HEK293 (cell line): ENCODE measurements around the gene KCNQ1.

Experiments
- CTCF ChIA-PET: fragments of 350-600 bp; formaldehyde crosslinking; extraction: SDS; loops from one replicate; lab custom pipeline; 2021; ENCODE audit warnings: antibody characterized with exemption; lab: Yijun Ruan, JAX
- POLR2A ChIA-PET: fragments of 300-600 bp; formaldehyde crosslinking; extraction: SDS; loops from one replicate; lab custom pipeline; 2020; ENCODE audit warnings: antibody characterized with exemption, inconsistent platforms; lab: Yijun Ruan, JAX
- H3K27ac ChIP-seq: fragments of 200-500 bp; sonication (Bioruptor generic); 2 replicates; pipeline ENCODE4 v1.5.1; 2014; ENCODE audit warnings: low read depth, low read length, control low read depth, inconsistent platforms; ENCODE audit errors: extremely low read depth
- H3K36me3 ChIP-seq, 2 experiments: fragments of 200-500 bp in 1 of 2; sonication (Bioruptor generic) in 1 of 2; 1 replicate in 1 of 2; 2 replicates in 1 of 2; pipeline ENCODE4 v1.5.1; 2014 to 2017; ENCODE audit warnings: inconsistent platforms in 2 of 2, low read length in 2 of 2; ENCODE audit not compliant: control insufficient read depth in 2 of 2, insufficient read depth in 1 of 2
- H3K4me1 ChIP-seq: fragments of 200-500 bp; sonication (Bioruptor generic); 2 replicates; pipeline ENCODE4 v1.5.1; 2014; ENCODE audit warnings: mild to moderate bottlenecking, low read length, inconsistent platforms; ENCODE audit not compliant: control insufficient read depth, insufficient read depth
- H3K4me3 ChIP-seq: 2 replicates; pipeline ENCODE4 v1.5.1; 2011; ENCODE audit warnings: low read depth, mild to moderate bottlenecking, control low read depth, low read length, moderate library complexity
- H3K9me3 ChIP-seq: fragments of 200-500 bp; sonication (Bioruptor generic); 2 replicates; pipeline ENCODE4 v1.5.1; 2014; ENCODE audit warnings: low read depth, low read length, inconsistent platforms; ENCODE audit not compliant: control insufficient read depth, insufficient read depth
- GLIS1 ChIP-seq: fragments of 450-650 bp; formaldehyde crosslinking; IDR thresholded peaks from 2 replicates; pipeline ENCODE4 v1.5.1; 2016; ENCODE audit warnings: missing biosample characterization, missing genetic modification characterization
- HIC1 ChIP-seq: fragments of 450-650 bp; formaldehyde crosslinking; IDR thresholded peaks from 2 replicates; pipeline ENCODE4 v1.5.1; 2016; ENCODE audit warnings: missing biosample characterization, missing genetic modification characterization
- HOXC10 ChIP-seq: sonication (generic); formaldehyde crosslinking; IDR thresholded peaks from 2 replicates; pipeline ENCODE4 v1.8.1; 2023; ENCODE audit warnings: mild to moderate bottlenecking, missing genetic modification reagents
- KLF1 ChIP-seq: fragments of 450-650 bp; formaldehyde crosslinking; IDR thresholded peaks from 2 replicates; pipeline ENCODE4 v1.5.1; 2016; ENCODE audit warnings: missing biosample characterization, missing genetic modification characterization
- PRDM2 ChIP-seq: fragments of 450-650 bp; formaldehyde crosslinking; IDR thresholded peaks from 2 replicates; pipeline ENCODE4 v1.5.1; 2016; ENCODE audit warnings: missing biosample characterization, missing genetic modification characterization, borderline replicate concordance
- SETDB1 ChIP-seq: IDR thresholded peaks from one replicate; pipeline ENCODE4 v1.6.1; 2017; ENCODE audit warnings: mild to moderate bottlenecking, low read length, moderate library complexity, mixed read lengths; ENCODE audit not compliant: insufficient read length
- WT1 ChIP-seq: fragments of 450-650 bp; formaldehyde crosslinking; IDR thresholded peaks from 2 replicates; pipeline ENCODE4 v1.5.1; 2016; ENCODE audit warnings: missing biosample characterization, missing genetic modification characterization
- ZBTB20 ChIP-seq: fragments of 450-650 bp; formaldehyde crosslinking; IDR thresholded peaks from 2 replicates; pipeline ENCODE4 v1.5.1; 2016; ENCODE audit warnings: missing biosample characterization, missing genetic modification characterization
- ZFP41 ChIP-seq: fragments of 450-650 bp; formaldehyde crosslinking; IDR thresholded peaks from 2 replicates; pipeline ENCODE4 v1.5.1; 2016; ENCODE audit warnings: missing biosample characterization, missing genetic modification characterization, borderline replicate concordance
- ZIC2 ChIP-seq: fragments of 450-650 bp; formaldehyde crosslinking; IDR thresholded peaks from 2 replicates; pipeline ENCODE4 v1.5.1; 2016; ENCODE audit warnings: missing biosample characterization, missing genetic modification characterization
- ZNF114 ChIP-seq: fragments of 450-650 bp; formaldehyde crosslinking; IDR thresholded peaks from 2 replicates; pipeline ENCODE4 v1.5.0; 2017; ENCODE audit warnings: missing biosample characterization, missing genetic modification characterization
- ZNF19 ChIP-seq: fragments of 450-650 bp; formaldehyde crosslinking; IDR thresholded peaks from 2 replicates; pipeline ENCODE4; 2016; ENCODE audit warnings: missing biosample characterization, missing genetic modification characterization, low read depth
- ZNF302 ChIP-seq: fragments of 450-650 bp; formaldehyde crosslinking; IDR thresholded peaks from 2 replicates; pipeline ENCODE4 v1.5.1; 2016; ENCODE audit warnings: missing biosample characterization, missing genetic modification characterization, low read depth
- ZNF341 ChIP-seq: fragments of 450-650 bp; formaldehyde crosslinking; IDR thresholded peaks from 2 replicates; pipeline ENCODE4; 2016; ENCODE audit warnings: low read depth, missing biosample characterization, missing genetic modification characterization
- ZNF704 ChIP-seq: fragments of 450-650 bp; formaldehyde crosslinking; IDR thresholded peaks from 2 replicates; pipeline ENCODE4 v1.5.1; 2016; ENCODE audit warnings: missing biosample characterization, missing genetic modification characterization
- TF ChIP-seq, protein P1 (sequence below): fragments of 450-650 bp; formaldehyde crosslinking; IDR thresholded peaks from 2 replicates; pipeline ENCODE4 v1.5.1; 2016; ENCODE audit warnings: missing biosample characterization, missing genetic modification characterization, borderline replicate concordance

The KCNQ1 gene

GRCh38 chr11:2721210-2721916 lies 276.6 kb downstream of the KCNQ1 start:
- no peak overlapping the region for H3K4me3 ChIP-seq
- POLR2A ChIA-PET: no interaction called here
- TF ChIP-seq ZNF19 (no peak), ZIC2 (tag by site-specific recombination) (peak; percentile 80), ZNF341 (tag by site-specific recombination) (peak; percentile 78)
- CTCF ChIA-PET: no interaction called here
- no peaks in the 10 kb centered on the region for H3K9me3 ChIP-seq
- H3K4me1 ChIP-seq: peaks cover 7% of the 10 kb centered on the region
- no peak overlapping the region for H3K27ac ChIP-seq
- no peaks in the 10 kb centered on the region for H3K36me3 ChIP-seq

DNA sequence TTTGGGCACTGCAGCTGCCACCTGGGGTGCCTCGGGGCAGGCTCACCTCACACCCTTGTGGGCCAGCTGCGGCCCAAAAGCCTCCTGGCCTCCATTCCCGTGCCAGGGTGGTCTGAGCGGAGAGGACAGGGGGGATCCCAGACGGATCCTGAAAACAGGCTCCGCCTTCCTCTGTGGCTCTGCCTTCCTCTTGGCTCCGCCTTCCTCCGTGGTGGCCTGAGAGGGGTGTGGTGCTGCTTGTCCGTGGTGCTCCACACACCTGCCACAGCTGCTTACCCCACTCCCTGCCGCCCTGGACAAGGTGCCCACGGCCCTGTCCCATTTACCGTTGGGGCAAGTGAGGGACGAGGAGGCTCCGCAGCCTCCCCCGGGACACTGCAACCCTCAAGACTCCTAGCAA lies 278.1 kb downstream of the KCNQ1 start:
- TF ChIP-seq PRDM2 (tag by site-specific recombination) (no peak), KLF1 (tag by site-specific recombination) (peak; percentile 30; the same call in 1 of the 2 replicates), ZNF704 (tag by site-specific recombination) (no peak), ZFP41 (tag by site-specific recombination) (no peak), GLIS1 (tag by site-specific recombination) (0 out of 2 replicates have a peak, but pooled peaks have one; percentile 22), ZNF114 (tag by site-specific recombination) (no peak)
- TF ChIP-seq, protein P1, sequence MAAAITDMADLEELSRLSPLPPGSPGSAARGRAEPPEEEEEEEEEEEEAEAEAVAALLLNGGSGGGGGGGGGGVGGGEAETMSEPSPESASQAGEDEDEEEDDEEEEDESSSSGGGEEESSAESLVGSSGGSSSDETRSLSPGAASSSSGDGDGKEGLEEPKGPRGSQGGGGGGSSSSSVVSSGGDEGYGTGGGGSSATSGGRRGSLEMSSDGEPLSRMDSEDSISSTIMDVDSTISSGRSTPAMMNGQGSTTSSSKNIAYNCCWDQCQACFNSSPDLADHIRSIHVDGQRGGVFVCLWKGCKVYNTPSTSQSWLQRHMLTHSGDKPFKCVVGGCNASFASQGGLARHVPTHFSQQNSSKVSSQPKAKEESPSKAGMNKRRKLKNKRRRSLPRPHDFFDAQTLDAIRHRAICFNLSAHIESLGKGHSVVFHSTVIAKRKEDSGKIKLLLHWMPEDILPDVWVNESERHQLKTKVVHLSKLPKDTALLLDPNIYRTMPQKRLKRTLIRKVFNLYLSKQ (tag by site-specific recombination): no peak
- no peak overlapping the region for H3K27ac ChIP-seq
- ChIA-PET POLR2A (interaction anchor here (1.8 kb wide), 1 partner anchor 23 kb away, joined by 6 read pairs; the partner anchor contains the start of gene KCNQ1OT1), CTCF (interaction anchor here (0.6 kb wide), 1 partner anchor 179 kb away, joined by 4 read pairs; no protein-coding TSS in a partner anchor)
- no peaks in the 10 kb centered on the region for H3K9me3 ChIP-seq
- H3K4me1 ChIP-seq: peaks cover 7% of the 10 kb centered on the region
- no peak overlapping the region for H3K4me3 ChIP-seq
- H3K36me3 ChIP-seq: no peaks in the 10 kb centered on the region

GRCh38 chr11:2724104-2724503 lies 279.3 kb downstream of the KCNQ1 start:
- TF ChIP-seq HIC1 (tag by site-specific recombination) (no peak), ZBTB20 (tag by site-specific recombination) (no peak), WT1 (tag by site-specific recombination) (peak; percentile 74), HOXC10 (CRISPR knock-in tag) (no peak), ZNF302 (tag by site-specific recombination) (no peak), SETDB1 (no peak)
- Histone ChIP-seq H3K9me3 (no peaks in the 10 kb centered on the region), H3K4me3 (no peak overlapping the region), H3K36me3 (no peaks in the 10 kb centered on the region), H3K4me1 (peaks cover 7% of the 10 kb centered on the region), H3K27ac (no peak overlapping the region)
- CTCF ChIA-PET: no interaction called here
- POLR2A ChIA-PET: no interaction called here
